Calu3 (cell line): ENCODE measurements around the gene ANO3. TPM values are rescaled to one million over a fixed set of nuclear protein-coding genes. Genes with fewer than 3 reads are reported as not detected.

Source experiments
- BruUV-seq: library from RNA; stranded (reverse); fragments of 400-500 nt; replicated peaks from 2 replicates; lab custom pipeline; 2021; lab: Mats Ljungman, UMichigan
- CTCF ChIA-PET: fragments of 300-600 bp; sonication (Branson Sonifier 250); formaldehyde crosslinking; loops from one replicate; lab custom pipeline; 2022; ENCODE audit warnings: antibody characterized with exemption; lab: Charles Lee
- DNase-seq: peaks from one replicate; pipeline ENCODE4 v3.0.0; 2022
- H3K27ac Mint-ChIP-seq: one replicate; pipeline ENCODE4 v1.8.0; 2022; ENCODE audit warnings: mixed read lengths; ENCODE audit not compliant: unreplicated experiment
- H3K27me3 Mint-ChIP-seq: one replicate; pipeline ENCODE4 v1.8.0; 2022; ENCODE audit warnings: mixed read lengths; ENCODE audit not compliant: unreplicated experiment
- H3K36me3 Mint-ChIP-seq: one replicate; pipeline ENCODE4 v1.8.0; 2022; ENCODE audit warnings: mild to moderate bottlenecking, moderate library complexity, mixed read lengths; ENCODE audit not compliant: insufficient read depth, unreplicated experiment
- H3K4me1 Mint-ChIP-seq: one replicate; pipeline ENCODE4 v1.8.0; 2022; ENCODE audit warnings: mild to moderate bottlenecking, low read depth, mixed read lengths; ENCODE audit not compliant: unreplicated experiment
- H3K4me3 Mint-ChIP-seq: one replicate; pipeline ENCODE4 v1.8.0; 2022; ENCODE audit warnings: mild to moderate bottlenecking, low read depth, moderate library complexity, mixed read lengths; ENCODE audit not compliant: unreplicated experiment
- H3K9me3 Mint-ChIP-seq: one replicate; pipeline ENCODE4 v1.8.0; 2022; ENCODE audit warnings: low read depth, mixed read lengths; ENCODE audit not compliant: unreplicated experiment
- CTCF ChIP-seq: fragments of 200-600 bp; IDR thresholded peaks from one replicate; pipeline ENCODE4 v1.8.0; 2022; ENCODE audit warnings: antibody characterized with exemption; ENCODE audit not compliant: unreplicated experiment
- intact Hi-C: fragments of 100-400 bp; cut with micrococcal nuclease; formaldehyde crosslinking; loops from one replicate; pipeline ENCODE4 v1.10.0; 2022; ENCODE audit not compliant: unreplicated experiment
- total RNA-seq: library from RNA; stranded (reverse); gene quantifications from 2 replicates; pipeline ENCODE4 v1.2.3, GENCODE V29; 2022

The ANO3 gene
- total RNA-seq, 1 experiment from 2014 or later = not detected

DNA sequence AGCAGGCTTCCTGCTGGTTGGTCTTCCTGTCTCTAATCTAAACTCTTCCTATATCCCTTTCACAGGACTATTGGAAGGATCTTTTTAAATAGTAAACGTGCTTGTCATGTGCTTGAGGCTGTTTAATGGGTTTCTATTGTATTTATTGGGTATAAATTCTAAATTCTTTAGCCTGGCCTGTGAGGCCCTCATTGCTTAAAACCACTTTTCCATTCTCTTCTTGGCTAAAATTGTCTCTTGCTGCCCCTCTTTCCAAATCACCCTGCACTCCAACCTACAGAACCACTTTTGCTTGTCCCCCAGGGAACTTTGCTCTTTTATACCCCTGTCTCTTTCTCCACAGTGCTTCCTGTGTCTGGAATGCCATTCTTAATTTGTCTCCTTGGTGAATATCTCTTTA, 286.5 kb downstream of the ANO3 start:
- CTCF ChIA-PET = no interaction called here
- Mint-ChIP-seq H3K4me3 (no peak overlapping the region), H3K4me1 (peaks cover 11% of the 10 kb centered on the region), H3K27me3 (no peaks in the 10 kb centered on the region), H3K36me3 (no peaks in the 10 kb centered on the region), H3K9me3 (no peaks in the 10 kb centered on the region), H3K27ac (no peak overlapping the region)
- BruUV-seq = no TSS peak
- intact Hi-C loops = no loop called here
- no peak for DNase-seq
- TF ChIP-seq CTCF = no peak

DNA sequence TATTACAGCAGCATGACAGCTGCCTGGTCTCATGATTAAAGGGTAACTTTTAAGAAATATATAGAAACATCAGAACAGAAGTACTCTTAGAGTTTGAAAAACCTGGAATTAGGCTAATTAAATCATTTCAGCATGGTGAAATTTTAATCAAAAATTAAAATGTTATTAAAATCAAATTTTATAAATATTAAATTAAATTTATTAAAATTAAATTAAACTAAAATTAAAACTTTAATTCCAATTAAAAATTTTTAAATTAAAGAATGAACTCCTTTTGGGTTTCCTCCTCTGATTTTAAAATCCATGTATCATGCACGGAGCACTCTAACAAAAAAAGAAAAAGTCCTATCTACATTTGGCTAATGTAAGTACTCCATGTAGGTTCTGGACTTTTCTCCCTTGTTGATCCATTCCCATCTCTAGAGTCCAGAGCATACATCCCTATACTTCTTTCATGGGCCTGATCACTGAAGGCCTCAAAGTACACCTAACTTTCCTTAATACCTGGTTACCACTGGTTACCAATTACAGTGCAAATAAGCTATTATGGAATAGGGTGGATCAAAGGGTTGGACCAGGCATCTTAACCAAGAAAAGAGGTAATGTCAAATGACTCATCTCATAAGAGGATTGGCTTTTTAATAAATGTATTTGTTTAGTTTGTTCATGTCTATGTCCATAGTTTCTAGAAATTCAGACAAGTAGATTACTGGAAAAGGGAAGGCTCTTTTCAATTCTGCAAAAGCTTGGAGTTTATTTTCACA, 288.5 kb downstream of the ANO3 start:
- DNase-seq = no peak
- Mint-ChIP-seq H3K36me3 (no peaks in the 10 kb centered on the region), H3K27ac (no peak overlapping the region), H3K27me3 (no peaks in the 10 kb centered on the region), H3K4me3 (no peak overlapping the region), H3K9me3 (no peaks in the 10 kb centered on the region), H3K4me1 (peaks cover 11% of the 10 kb centered on the region)
- no peak for TF ChIP-seq CTCF
- CTCF ChIA-PET = no interaction called here
- BruUV-seq = no TSS peak
- intact Hi-C loops = no loop called here

DNA sequence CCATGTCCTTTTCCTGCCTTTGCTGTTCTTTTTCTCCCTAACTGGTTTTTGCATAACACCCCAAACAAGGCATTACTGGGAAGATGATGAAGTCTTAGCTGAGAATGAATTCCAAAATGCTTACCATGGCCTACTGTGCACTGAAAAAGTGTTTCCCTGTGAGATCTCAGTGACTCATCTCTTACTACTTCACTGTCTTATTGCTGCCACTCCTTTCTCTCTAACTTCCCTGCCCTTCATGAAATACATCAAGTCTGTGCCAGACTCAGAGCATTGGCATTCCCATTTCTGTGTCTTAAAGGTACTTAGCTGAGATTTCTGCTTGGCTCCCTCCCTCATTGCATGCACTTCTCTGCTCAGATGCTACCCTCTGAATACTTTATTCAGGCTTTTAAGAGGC, 289.2 kb downstream of the ANO3 start:
- BruUV-seq = no TSS peak
- no peak overlapping the region for H3K4me3 Mint-ChIP-seq
- no peak for DNase-seq
- no peak for TF ChIP-seq CTCF
- H3K27me3 Mint-ChIP-seq = no peaks in the 10 kb centered on the region
- no peaks in the 10 kb centered on the region for H3K36me3 Mint-ChIP-seq
- no peak overlapping the region for H3K27ac Mint-ChIP-seq
- peaks cover 11% of the 10 kb centered on the region for H3K4me1 Mint-ChIP-seq
- CTCF ChIA-PET = no interaction called here
- intact Hi-C loops = no loop called here
- H3K9me3 Mint-ChIP-seq = no peaks in the 10 kb centered on the region

GRCh38 chr11:26622181-26622580, 290.3 kb downstream of the ANO3 start:
- Mint-ChIP-seq H3K27ac (no peak overlapping the region), H3K27me3 (no peaks in the 10 kb centered on the region), H3K9me3 (no peaks in the 10 kb centered on the region), H3K36me3 (no peaks in the 10 kb centered on the region), H3K4me3 (no peak overlapping the region), H3K4me1 (peaks cover 11% of the 10 kb centered on the region)
- CTCF ChIA-PET = no interaction called here
- DNase-seq = no peak
- no peak for TF ChIP-seq CTCF
- intact Hi-C loops = no loop called here
- BruUV-seq = no TSS peak
